ENCODE data around the gene CDH11.

The CDH11 gene

GRCh38 chr16:65065031-65065430 is 56.8 kb downstream of the CDH11 start:
- no peak for TF ChIP-seq CTCF (IDR thresholded peaks at IDR 0.05; ENCODE audit: insufficient read depth, low read length, missing control alignments)
- H3K4me3 ChIP-seq (ENCODE audit: low read depth, low read length), result no peak overlapping the region
- CTCF ChIA-PET, result no interaction called here
- no peak for DNase-seq (ENCODE audit: low read depth, low spot score)
- POLR2A ChIA-PET, result no interaction called here

GRCh38 chr16:65064131-65064530 is 57.7 kb downstream of the CDH11 start:
- ChIA-PET POLR2A (no interaction called here), CTCF (interaction anchor here (1.2 kb wide), 1 partner anchor 16 kb away, joined by 3 read pairs; no protein-coding TSS in a partner anchor)

DNA sequence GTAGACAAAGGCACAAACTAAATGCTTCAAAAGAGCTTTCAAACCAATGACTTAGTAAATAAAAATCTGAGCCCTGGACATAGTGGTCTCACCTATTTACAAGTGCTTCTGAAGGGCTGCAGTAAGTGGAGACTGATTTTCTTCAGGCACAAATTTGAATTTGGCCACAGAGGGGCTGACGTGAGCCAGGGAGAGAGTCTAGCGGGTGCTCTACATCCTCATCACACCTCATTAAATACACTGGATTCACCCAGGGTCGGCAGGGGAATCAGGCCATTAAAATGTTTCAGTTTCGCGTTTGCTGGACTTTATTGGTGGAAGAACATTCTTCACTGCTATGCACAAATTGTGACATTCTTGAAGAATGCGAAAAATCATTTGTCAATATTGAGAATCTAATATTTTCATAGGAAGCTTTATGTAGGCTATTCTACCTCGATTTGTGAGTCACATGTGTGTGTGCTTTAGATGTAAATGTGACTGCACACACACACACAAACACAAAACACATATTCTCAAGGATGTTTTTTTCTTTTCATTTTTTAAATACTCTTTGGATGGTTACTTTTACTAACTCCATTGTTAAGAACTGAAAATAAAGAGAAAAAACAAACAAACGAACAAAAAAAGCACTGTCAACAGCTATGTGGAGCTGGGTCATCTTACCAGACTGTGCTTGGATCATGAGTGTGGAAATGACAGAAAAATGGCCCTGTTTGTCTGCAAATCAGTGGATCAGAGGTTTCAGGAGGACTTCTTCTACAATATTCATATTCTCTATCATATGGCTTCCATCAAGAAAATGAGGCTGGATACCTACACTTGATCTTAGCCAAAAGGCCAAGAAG is 58.9 kb downstream of the CDH11 start:
- no peak for DNase-seq (ENCODE audit: low read depth, low spot score)
- POLR2A ChIA-PET, result no interaction called here
- TF ChIP-seq CTCF (IDR thresholded peaks at IDR 0.05; ENCODE audit: insufficient read depth, low read length, missing control alignments), result no peak
- H3K4me3 ChIP-seq (ENCODE audit: low read depth, low read length), result no peak overlapping the region
- CTCF ChIA-PET, result interaction anchor here (1.2 kb wide), 1 partner anchor 17 kb away, joined by 3 read pairs; no protein-coding TSS in a partner anchor

More at GRCh38 chr16:65064131-65064530, 57.7 kb downstream of the CDH11 start:
- no peak for DNase-seq (ENCODE audit: low read depth, low spot score)
- no peak overlapping the region for H3K4me3 ChIP-seq (ENCODE audit: low read depth, low read length)
- TF ChIP-seq CTCF (IDR thresholded peaks at IDR 0.05; ENCODE audit: insufficient read depth, low read length, missing control alignments), result no peak

DNA sequence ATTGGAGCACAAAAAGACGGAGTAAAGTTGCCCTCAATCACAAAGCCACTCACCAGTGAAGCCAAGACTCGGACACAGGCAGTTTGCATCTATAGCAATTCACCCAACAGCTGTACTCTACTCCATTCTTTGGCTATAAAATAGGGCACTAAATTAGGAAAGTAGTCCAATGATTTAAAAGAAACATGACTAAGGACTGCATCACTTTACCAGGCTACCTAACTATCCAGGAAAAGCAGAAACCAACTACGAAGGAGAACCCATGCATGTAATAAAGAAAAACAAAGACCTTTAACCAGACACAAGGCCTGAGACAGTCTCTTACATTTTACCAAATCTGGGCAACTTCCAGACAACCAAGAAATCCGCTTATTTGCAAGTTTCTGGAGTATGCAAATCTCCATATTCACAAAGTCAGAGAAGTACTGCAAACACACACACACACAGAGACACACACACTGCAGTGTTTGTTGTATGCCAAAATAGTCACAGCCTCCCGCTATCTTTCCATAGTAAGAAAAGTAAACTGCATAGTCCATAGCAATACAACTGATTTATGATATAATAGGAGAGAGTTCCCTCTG is 59.8 kb downstream of the CDH11 start:
- ChIA-PET CTCF (no interaction called here), POLR2A (no interaction called here)
- H3K4me3 ChIP-seq (ENCODE audit: low read depth, low read length), result no peak overlapping the region
- no peak for TF ChIP-seq CTCF (IDR thresholded peaks at IDR 0.05; ENCODE audit: insufficient read depth, low read length, missing control alignments)
- DNase-seq (ENCODE audit: low read depth, low spot score), result no peak

- H3K4me3 ChIP-seq (ENCODE audit: low read depth, low read length), result no peak overlapping the region
- no peak for TF ChIP-seq CTCF (IDR thresholded peaks at IDR 0.05; ENCODE audit: insufficient read depth, low read length, missing control alignments)
- POLR2A ChIA-PET, result no interaction called here
- CTCF ChIA-PET, result no interaction called here
- no peak for DNase-seq (ENCODE audit: low read depth, low spot score)
These were observed 60.6 kb downstream of the CDH11 start for GRCh38 chr16:65061263-65061662.

GRCh38 chr16:65059406-65059980 is 62.4 kb downstream of the CDH11 start:
- DNase-seq (ENCODE audit: low read depth, low spot score), result no peak
- ChIA-PET CTCF (no interaction called here), POLR2A (interaction anchor here (1.3 kb wide), 1 partner anchor 9 kb away, joined by 3 read pairs; no protein-coding TSS in a partner anchor)
- TF ChIP-seq CTCF (IDR thresholded peaks at IDR 0.05; ENCODE audit: insufficient read depth, low read length, missing control alignments), result no peak
- H3K4me3 ChIP-seq (ENCODE audit: low read depth, low read length), result no peak overlapping the region
